NCI-H2081 (cell line): ENCODE data around the gene ATP1B3.
"Not testable (repeated sequence)": the region's sequence is repeated elsewhere in the genome, so short reads cannot be mapped to it uniquely, and the experiment has no call there.

Experiments
- DNase-seq, 2 experiments: peaks; one replicate each; lab custom pipeline; 2025; lab: John Stamatoyannopoulos, UW

ATP1B3 gene

GRCh38 chr3:141876381-141876890 is at the start of gene ATP1B3:
ATP1B3 (plus strand) TSS chr3:141876643; CDS start chr3:141876802, 159 bp downstream.
- DNase-seq, result peak; percentile 86 to 93

- DNase-seq, result no peak
Measured at GRCh38 chr3:141828487-141828886, 48.0 kb upstream of the ATP1B3 start.

- peak; percentile 9 to 45 for DNase-seq
Measured at GRCh38 chr3:141828890-141829289, 47.6 kb upstream of the ATP1B3 start.

GRCh38 chr3:141830508-141830907 is 45.9 kb upstream of the ATP1B3 start:
- no peak for DNase-seq

GRCh38 chr3:141834292-141834691 is 42.2 kb upstream of the ATP1B3 start:
- no peak for DNase-seq

GRCh38 chr3:141835557-141836229 is 40.8 kb upstream of the ATP1B3 start:
- no peak for DNase-seq

GRCh38 chr3:141839389-141839788 is 37.1 kb upstream of the ATP1B3 start:
- no peak for DNase-seq

- DNase-seq, result no peak
Measured at GRCh38 chr3:141840737-141841544, 35.5 kb upstream of the ATP1B3 start.

GRCh38 chr3:141844108-141844507 is 32.3 kb upstream of the ATP1B3 start:
- no peak for DNase-seq

GRCh38 chr3:141844812-141845211 is 31.6 kb upstream of the ATP1B3 start:
- no peak for DNase-seq

- no peak for DNase-seq
Measured at GRCh38 chr3:141845407-141846049, 30.9 kb upstream of the ATP1B3 start.

- DNase-seq, result no peak
Measured at GRCh38 chr3:141846050-141846433, 30.4 kb upstream of the ATP1B3 start.

- DNase-seq, result not testable (repeated sequence)
Measured at GRCh38 chr3:141848159-141848748, 28.2 kb upstream of the ATP1B3 start.

GRCh38 chr3:141849056-141849815 is 27.2 kb upstream of the ATP1B3 start:
- DNase-seq, result no peak

- no peak for DNase-seq
Measured at GRCh38 chr3:141851411-141851810, 25.0 kb upstream of the ATP1B3 start.

- DNase-seq, result no peak
Measured at GRCh38 chr3:141853081-141853601, 23.3 kb upstream of the ATP1B3 start.

GRCh38 chr3:141853629-141854168 is 22.7 kb upstream of the ATP1B3 start:
- no peak for DNase-seq

GRCh38 chr3:141854599-141854998 is 21.8 kb upstream of the ATP1B3 start:
- DNase-seq, result no peak

GRCh38 chr3:141858312-141858711 is 18.1 kb upstream of the ATP1B3 start:
- DNase-seq, result no peak

- DNase-seq, result no peak
Measured at GRCh38 chr3:141859651-141860050, 16.8 kb upstream of the ATP1B3 start.

- no peak for DNase-seq
Measured at GRCh38 chr3:141860086-141860669, 16.3 kb upstream of the ATP1B3 start.
